B cell (primary cell): ENCODE results near the gene TOP1. TPM values are rescaled to one million over a fixed set of nuclear protein-coding genes. Genes with fewer than 3 reads are reported as not detected.

ENCODE experiments used
- ATAC-seq: fragments of 200-7000 bp; cut with Tn5 transposase; one replicate; pipeline ENCODE4 v1.10.0; 2021; ENCODE audit warnings: low read depth, mild to moderate bottlenecking, moderate number of reproducible peaks, moderate library complexity
- CTCF ChIA-PET: fragments of 350-600 bp; sonication (Branson Sonifier 250); formaldehyde crosslinking; loops from one replicate; lab custom pipeline; 2021; ENCODE audit warnings: antibody characterized with exemption, inconsistent platforms; lab: Charles Lee
- POLR2A ChIA-PET: fragments of 350-600 bp; sonication (Branson Sonifier 250); formaldehyde crosslinking; loops from one replicate; lab custom pipeline; 2021; ENCODE audit warnings: antibody characterized with exemption; lab: Charles Lee
- DNase-seq: peaks from one replicate; pipeline ENCODE4 v3.0.0; 2013
- H2AFZ ChIP-seq: 2 replicates; pipeline ENCODE4 v1.6.1; 2012; ENCODE audit warnings: mild to moderate bottlenecking, low read depth, low read length; ENCODE audit not compliant: insufficient read depth, poor library complexity, severe bottlenecking
- H3K27ac ChIP-seq, 2 donors: 1 replicate in 1 of 2; 2 replicates in 1 of 2; pipeline ENCODE4 v1.5.1; 2012 to 2013; ENCODE audit warnings: low read length in 2 of 2, mild to moderate bottlenecking in 2 of 2, moderate library complexity in 1 of 2
- H3K27me3 ChIP-seq, 4 experiments: fragments of 200-600 bp in 1 of 4; sonication (generic) in 1 of 4; replicated peaks in 1 of 4; 1 replicate in 2 of 4; 2 replicates in 2 of 4; pipeline versions ENCODE4 v1.6.1 to v1.7.0; 2013 to 2016; ENCODE audit warnings: low read length in 3 of 4, mild to moderate bottlenecking in 2 of 4, mixed read lengths in 1 of 4, moderate library complexity in 1 of 4; ENCODE audit not compliant: insufficient read depth in 4 of 4, control insufficient read depth in 3 of 4; ENCODE audit errors: control extremely low read depth in 1 of 4
- H3K36me3 ChIP-seq, 2 experiments: replicated peaks in 1 of 2; 1 replicate in 1 of 2; 2 replicates in 1 of 2; pipeline versions ENCODE4 v1.6.1 to v1.7.1; 2013; ENCODE audit warnings: low read length in 1 of 2; ENCODE audit not compliant: insufficient read depth in 2 of 2, control insufficient read depth in 1 of 2; ENCODE audit errors: control extremely low read depth in 1 of 2, extremely low read depth in 1 of 2
- H3K4me1 ChIP-seq, 2 donors: fragments of 200-600 bp in 1 of 2; sonication (generic) in 1 of 2; 1 replicate in 1 of 2; 2 replicates in 1 of 2; pipeline versions ENCODE4 v1.5.1 to v1.6.1; 2013 to 2017; ENCODE audit warnings: low read length in 2 of 2; ENCODE audit not compliant: control insufficient read depth in 2 of 2, insufficient read depth in 2 of 2
- H3K4me2 ChIP-seq: replicated peaks from 2 replicates; pipeline ENCODE3; 2012; ENCODE audit warnings: mild to moderate bottlenecking, low read depth, low read length; ENCODE audit not compliant: poor library complexity, severe bottlenecking
- H3K4me3 ChIP-seq, 5 experiments: fragments of 200-600 bp in 1 of 5; sonication (generic) in 1 of 5; 1 replicate in 3 of 5; 2 replicates in 2 of 5; pipeline versions ENCODE4 v1.5.1 to v1.7.0; 2011 to 2016; ENCODE audit warnings: low read length in 4 of 5, mild to moderate bottlenecking in 4 of 5, low read depth in 2 of 5, control low read depth in 1 of 5, moderate library complexity in 1 of 5; ENCODE audit not compliant: insufficient read depth in 1 of 5; ENCODE audit errors: control extremely low read depth in 1 of 5, extremely low read depth in 1 of 5
- H3K79me2 ChIP-seq: fragments of 200-600 bp; sonication (generic); one replicate; pipeline ENCODE4 v1.6.0; 2016; ENCODE audit warnings: low read length; ENCODE audit not compliant: control insufficient read depth, insufficient read depth
- H3K9ac ChIP-seq: fragments of 200-600 bp; sonication (generic); 2 replicates; pipeline ENCODE4 v1.6.1; 2017; ENCODE audit warnings: mild to moderate bottlenecking, low read length, moderate library complexity
- H3K9me3 ChIP-seq, 3 donors: one replicate each; pipeline versions ENCODE4 v1.6.1 to v1.7.1; 2013; ENCODE audit warnings: low read length in 2 of 3; ENCODE audit not compliant: control insufficient read depth in 2 of 3, insufficient read depth in 1 of 3; ENCODE audit errors: control extremely low read depth in 1 of 3
- H4K20me1 ChIP-seq: 2 replicates; pipeline ENCODE4 v1.6.0; 2012; ENCODE audit warnings: mild to moderate bottlenecking, low read length; ENCODE audit not compliant: insufficient read depth, control insufficient read depth, poor library complexity, severe bottlenecking
- H3K27ac Mint-ChIP-seq: one replicate; pipeline ENCODE4 v1.8.0; 2021; ENCODE audit warnings: mixed read lengths
- H3K27me3 Mint-ChIP-seq: one replicate; pipeline ENCODE4 v1.8.0; 2021; ENCODE audit warnings: mixed read lengths
- H3K4me1 Mint-ChIP-seq: one replicate; pipeline ENCODE4 v1.8.0; 2021; ENCODE audit warnings: mixed read lengths
- H3K4me3 Mint-ChIP-seq: one replicate; pipeline ENCODE4 v1.8.0; 2021; ENCODE audit warnings: mixed read lengths
- H3K9me3 Mint-ChIP-seq: one replicate; pipeline ENCODE4 v1.8.0; 2022; ENCODE audit warnings: mixed read lengths; ENCODE audit not compliant: insufficient read depth
- CTCF ChIP-seq: fragments of 200-600 bp; IDR thresholded peaks from one replicate; pipeline ENCODE4 v1.8.0; 2022; ENCODE audit warnings: antibody characterized with exemption, mild to moderate bottlenecking
- EZH2 ChIP-seq: IDR thresholded peaks from 2 replicates; pipeline ENCODE4 v1.6.1; 2012; ENCODE audit warnings: borderline replicate concordance, low read depth, mild to moderate bottlenecking, moderate library complexity, low read length; ENCODE audit not compliant: insufficient read depth, poor library complexity, severe bottlenecking
- WGBS: methylation state at CpG from one replicate; pipeline ENCODE4 v1.1.5; 2013; ENCODE audit warnings: missing lambda C conversion rate; ENCODE audit not compliant: insufficient coverage; 5-methylcytosine and 5-hydroxymethylcytosine counted together
- intact Hi-C: fragments of 100-400 bp; cut with micrococcal nuclease; formaldehyde crosslinking; loops from one replicate; pipeline ENCODE4 v1.10.0; 2022
- polyA plus RNA-seq: library from polyadenylated mRNA; depleted of rRNA; stranded (reverse); fragments of >200 nt; gene quantifications from 2 replicates; pipeline ENCODE4 v1.2.3, GENCODE V29; 2012
- total RNA-seq, 2 donors: library from RNA; stranded (reverse); fragments of 120-200 nt in 1 of 2; gene quantifications; 1 replicate in 1 of 2; 2 replicates in 1 of 2; pipeline versions ENCODE4 v1.2.3 to v1.2.4, GENCODE V29; 2013 to 2022

The TOP1 gene
- total and polyA plus RNA-seq, 2 donors (not counting 1 experiment from before 2014, with no cell fraction given), result 5.4 to 44.9 TPM

GRCh38 chr20:41095110-41095969, 66.7 kb downstream of the TOP1 start:
- 100% methylated on average over 2 of the region's 7 CpGs for WGBS

More at GRCh38 chr20:41095110-41095969, 66.7 kb downstream of the TOP1 start:
- ChIA-PET POLR2A (no interaction called here), CTCF (interaction anchor here (0.5 to 8.9 kb wide), 37 partner anchors 9 to 644 kb away, joined by 3 to 204 read pairs (median 4); partner anchors contain the start of gene LPIN3)
- ATAC-seq, result peak; percentile 74
- no peaks in the 10 kb centered on the region for H3K27me3 Mint-ChIP-seq
- Histone ChIP-seq H3K79me2 (peaks cover 6% of the 10 kb centered on the region), H3K9ac (no peak overlapping the region), H3K27me3 (no peaks in the 10 kb centered on the region), H3K36me3 (peaks cover 12 to 67% of the 10 kb centered on the region in 2 experiments), H3K4me1 (no peaks in the 10 kb centered on the region), H3K4me2 (no peak overlapping the region), H3K4me3 (no peak overlapping the region), H3K9me3 (no peaks in the 10 kb centered on the region), H3K27ac (no peak overlapping the region), H4K20me1 (peaks cover 11% of the 10 kb centered on the region), H2AFZ (no peak overlapping the region)
- H3K27ac Mint-ChIP-seq, result no peak overlapping the region
- no peaks in the 10 kb centered on the region for H3K9me3 Mint-ChIP-seq
- H3K4me1 Mint-ChIP-seq, result no peaks in the 10 kb centered on the region
- intact Hi-C loops, result loop anchor here (1.0 kb wide), 2 partner anchors 105 to 127 kb away; no protein-coding TSS in a partner anchor
- peak; percentile 96 for TF ChIP-seq CTCF
- TF ChIP-seq EZH2, result no peak
- no peak overlapping the region for H3K4me3 Mint-ChIP-seq
- DNase-seq, result peak; percentile 76
